IMR-90 (cell line): ENCODE data around the gene MOCS1. TPM values are rescaled to one million over a fixed set of nuclear protein-coding genes. Genes with fewer than 3 reads are reported as not detected.

Experiments used
- ATAC-seq: fragments of 200-7000 bp; cut with Tn5 transposase; 2 replicates; pipeline ENCODE4 v1.9.1; 2020; ENCODE audit warnings: low read depth, mild to moderate bottlenecking, moderate library complexity
- BruUV-seq: library from RNA; stranded (reverse); fragments of 400-500 nt; replicated peaks from 2 replicates; lab custom pipeline; 2021; lab: Mats Ljungman, UMichigan
- CTCF ChIA-PET: fragments of 300-600 bp; formaldehyde crosslinking; extraction: SDS; loops from one replicate; lab custom pipeline; 2021; ENCODE audit warnings: antibody characterized with exemption; lab: Yijun Ruan, JAX
- POLR2A ChIA-PET: fragments of 300-600 bp; sonication (Branson Sonifier 250); formaldehyde crosslinking; loops from one replicate; lab custom pipeline; 2022; ENCODE audit warnings: antibody characterized with exemption; ENCODE audit not compliant: unreplicated experiment; lab: Charles Lee
- DNase-seq: peaks from one replicate; pipeline ENCODE4 v3.0.0; 2013
- H2AFZ ChIP-seq: replicated peaks from 2 replicates; pipeline ENCODE3; 2013; ENCODE audit warnings: low read length, mild to moderate bottlenecking; ENCODE audit not compliant: poor library complexity
- H2AK5ac ChIP-seq: 2 replicates; pipeline ENCODE4 v1.6.1; 2013; ENCODE audit warnings: low read depth, low read length, inconsistent platforms
- H2AK9ac ChIP-seq: replicated peaks from 2 replicates; pipeline ENCODE3; 2013; ENCODE audit warnings: mild to moderate bottlenecking, low read depth, low read length, moderate library complexity; ENCODE audit not compliant: poor library complexity
- H2BK120ac ChIP-seq: 2 replicates; pipeline ENCODE4 v1.6.1; 2013; ENCODE audit warnings: low read depth, low read length, inconsistent platforms
- H2BK15ac ChIP-seq: 3 replicates; pipeline ENCODE4 v1.6.1; 2013; ENCODE audit warnings: low read depth, low read length, inconsistent platforms
- H2BK20ac ChIP-seq: 2 replicates; pipeline ENCODE4 v1.6.1; 2013; ENCODE audit warnings: low read depth, mild to moderate bottlenecking, inconsistent platforms, low read length, moderate library complexity
- H2BK5ac ChIP-seq: 2 replicates; pipeline ENCODE4 v1.6.1; 2013; ENCODE audit warnings: mild to moderate bottlenecking, low read depth, low read length, inconsistent platforms; ENCODE audit not compliant: poor library complexity, severe bottlenecking
- H3K14ac ChIP-seq: replicated peaks from 2 replicates; pipeline ENCODE4 v1.6.1; 2013; ENCODE audit warnings: low read depth, low read length, inconsistent platforms
- H3K18ac ChIP-seq: 2 replicates; pipeline ENCODE4 v1.6.1; 2013; ENCODE audit warnings: low read depth, low read length, control low read depth
- H3K23ac ChIP-seq: 2 replicates; pipeline ENCODE4 v1.6.1; 2013; ENCODE audit warnings: low read depth, low read length, inconsistent platforms
- H3K27ac ChIP-seq: 2 replicates; pipeline ENCODE4 v1.5.1; 2013; ENCODE audit warnings: mild to moderate bottlenecking, control low read depth, low read length; ENCODE audit not compliant: insufficient read depth
- H3K27me3 ChIP-seq: 2 replicates; pipeline ENCODE4 v1.6.1; 2013; ENCODE audit warnings: low read length; ENCODE audit not compliant: control insufficient read depth, insufficient read depth
- H3K36me3 ChIP-seq: 2 replicates; pipeline ENCODE4 v1.6.1; 2013; ENCODE audit warnings: low read length, mixed read lengths; ENCODE audit not compliant: control insufficient read depth, insufficient read depth
- H3K4ac ChIP-seq: 2 replicates; pipeline ENCODE4 v1.6.1; 2013; ENCODE audit warnings: low read depth, low read length, inconsistent platforms
- H3K4me1 ChIP-seq: 2 replicates; pipeline ENCODE4 v1.6.1; 2013; ENCODE audit warnings: low read length, mixed read lengths; ENCODE audit not compliant: control insufficient read depth, insufficient read depth
- H3K4me2 ChIP-seq: 2 replicates; pipeline ENCODE4 v1.6.1; 2013; ENCODE audit warnings: low read depth, mild to moderate bottlenecking, control low read depth, low read length, moderate library complexity
- H3K4me3 ChIP-seq: 2 replicates; pipeline ENCODE4 v1.5.1; 2013; ENCODE audit warnings: low read depth, mild to moderate bottlenecking, control low read depth, low read length, moderate library complexity; ENCODE audit not compliant: insufficient read depth
- H3K56ac ChIP-seq: 2 replicates; pipeline ENCODE4 v1.6.1; 2013; ENCODE audit warnings: low read length, inconsistent platforms; ENCODE audit not compliant: insufficient read depth; ENCODE audit errors: extremely low read depth
- H3K79me1 ChIP-seq, 2 experiments: 2 replicates each; pipeline ENCODE4 v1.6.1; 2013; ENCODE audit warnings: low read length in 2 of 2, inconsistent platforms in 1 of 2, low read depth in 1 of 2
- H3K9ac ChIP-seq: 2 replicates; pipeline ENCODE4 v1.6.1; 2013; ENCODE audit warnings: low read depth, low read length, control low read depth
- H3K9me1 ChIP-seq: 2 replicates; pipeline ENCODE4 v1.6.1; 2013; ENCODE audit warnings: low read length, inconsistent platforms; ENCODE audit not compliant: insufficient read depth
- H3K9me3 ChIP-seq: 2 replicates; pipeline ENCODE4 v1.6.1; 2013; ENCODE audit warnings: low read length; ENCODE audit not compliant: control insufficient read depth, insufficient read depth
- H4K20me1 ChIP-seq: 2 replicates; pipeline ENCODE4 v1.6.1; 2013; ENCODE audit warnings: low read length, inconsistent platforms; ENCODE audit not compliant: insufficient read depth
- H4K5ac ChIP-seq: 2 replicates; pipeline ENCODE4 v1.6.1; 2013; ENCODE audit warnings: mild to moderate bottlenecking, low read depth, low read length, control low read depth
- H4K8ac ChIP-seq, 2 experiments: 2 replicates each; pipeline ENCODE4 v1.6.1; 2013; ENCODE audit warnings: low read depth in 2 of 2, low read length in 2 of 2, control low read depth in 1 of 2, inconsistent platforms in 1 of 2
- H4K91ac ChIP-seq: 2 replicates; pipeline ENCODE4 v1.6.1; 2013; ENCODE audit warnings: low read depth, low read length, inconsistent platforms; ENCODE audit not compliant: insufficient read depth
- CEBPB ChIP-seq: IDR thresholded peaks from 2 replicates; pipeline ENCODE4 v1.6.1; 2012; ENCODE audit warnings: low read depth, low read length, improper control_type of control experiment
- CHD1 ChIP-seq: IDR thresholded peaks from 2 replicates; pipeline ENCODE4 v1.6.1; 2012; ENCODE audit warnings: low read depth, low read length, improper control_type of control experiment
- FOS ChIP-seq: fragments of 150-350 bp; IDR thresholded peaks from 2 replicates; pipeline ENCODE4 v1.6.1; 2016; ENCODE audit warnings: low read depth, low read length
- RCOR1 ChIP-seq: IDR thresholded peaks from 2 replicates; pipeline ENCODE4 v1.6.1; 2012; ENCODE audit warnings: mild to moderate bottlenecking, low read length, improper control_type of control experiment; ENCODE audit not compliant: insufficient replicate concordance
- SMC3 ChIP-seq: fragments of 150-350 bp; IDR thresholded peaks from 2 replicates; pipeline ENCODE4 v1.6.1; 2016; ENCODE audit warnings: low read depth, mild to moderate bottlenecking, antibody characterized with exemption, low read length, moderate library complexity
- WGBS, 2 experiments: methylation state at CpG; one replicate each; pipeline versions ENCODE4 v1.1.5 to v1.1.7; 2013; ENCODE audit warnings: missing lambda C conversion rate in 2 of 2; ENCODE audit not compliant: insufficient read length in 1 of 2; ENCODE audit errors: extremely low coverage in 2 of 2; 5-methylcytosine and 5-hydroxymethylcytosine counted together
- dilution Hi-C: fragments of 300-500 bp; cut with HindIII; formaldehyde crosslinking; loops from one replicate; pipeline ENCODE4 v1.14.3; 2018; ENCODE audit warnings: low sequenced_read_pairs; ENCODE audit not compliant: unreplicated experiment
- in situ Hi-C: fragments of 300-500 bp; cut with MboI; formaldehyde crosslinking; loops from 3 replicates; pipeline ENCODE4 v1.14.3; 2019; ENCODE audit warnings: low sequenced_read_pairs, inconsistent platforms, mixed read lengths
- intact Hi-C: fragments of 100-400 bp; cut with micrococcal nuclease; formaldehyde crosslinking; loops from 2 replicates; pipeline ENCODE4 v1.10.0; 2022
- polyA plus RNA-seq, 3 experiments: library from polyadenylated mRNA; depleted of rRNA; stranded (reverse); fragments of >200 nt; gene quantifications; 2 replicates each; pipeline ENCODE4 v1.2.3, GENCODE V29; 2012; ENCODE audit warnings: low replicate concordance in 1 of 3
- total RNA-seq: library from RNA; depleted of rRNA; stranded (reverse); fragments of >200 nt; gene quantifications from 2 replicates; pipeline ENCODE4 v1.2.3, GENCODE V29; 2012

Gene MOCS1
- total and polyA plus RNA-seq, 2 of the 4 experiments (the other 2 are of a cell fraction), result 5.5 to 9.5 TPM

GRCh38 chr6:39901116-39901655 lies 33.1 kb downstream of the MOCS1 start:
- no peak for TF ChIP-seq CEBPB
- TF ChIP-seq RCOR1, result no peak
- no peak for TF ChIP-seq SMC3
- no peak for TF ChIP-seq FOS
- no peak for TF ChIP-seq CHD1
- intact Hi-C loops (loop anchor here (10.0 kb wide), 1 partner anchor 404 kb away; no protein-coding TSS in a partner anchor), in situ Hi-C loops (no loop called here), dilution Hi-C loops (no loop called here)
- CTCF ChIA-PET, result no interaction called here
- no peak overlapping the region for H2AK5ac ChIP-seq
- no peaks in the 10 kb centered on the region for H4K20me1 ChIP-seq
- WGBS, 2 experiments, result 100% methylated on average over 1 of the region's 10 CpGs; no CpG with 5 or more reads in 1 of the 2 experiments
- ATAC-seq (no peak), DNase-seq (no peak)
- no peaks in the 10 kb centered on the region for H3K27me3 ChIP-seq
- no peak overlapping the region for H3K4ac ChIP-seq
- no peak overlapping the region for H3K23ac ChIP-seq
- H3K4me1 ChIP-seq, result no peaks in the 10 kb centered on the region
- BruUV-seq, result no TSS peak
- POLR2A ChIA-PET, result no interaction called here
- peaks cover 34% of the 10 kb centered on the region; the same call in 1 of the 2 replicates for H3K36me3 ChIP-seq
- no peak overlapping the region for H3K4me2 ChIP-seq
- no peak overlapping the region for H2BK15ac ChIP-seq
- H3K9ac ChIP-seq, result no peak overlapping the region
- no peaks in the 10 kb centered on the region for H3K79me1 ChIP-seq
- H3K56ac ChIP-seq, result no peak overlapping the region
- no peak overlapping the region for H4K5ac ChIP-seq
- no peak overlapping the region for H3K27ac ChIP-seq
- H3K14ac ChIP-seq, result no peak overlapping the region
- H2BK20ac ChIP-seq, result no peak overlapping the region
- no peak overlapping the region for H2AK9ac ChIP-seq
- no peak overlapping the region for H3K18ac ChIP-seq
- H2AFZ ChIP-seq, result no peak overlapping the region
- no peak overlapping the region for H2BK120ac ChIP-seq
- no peaks in the 10 kb centered on the region; the same call in 1 of the 2 replicates for H3K9me1 ChIP-seq
- no peak overlapping the region for H2BK5ac ChIP-seq
- no peak overlapping the region for H4K91ac ChIP-seq
- H3K4me3 ChIP-seq, result no peak overlapping the region
- no peaks in the 10 kb centered on the region for H3K9me3 ChIP-seq
- no peak overlapping the region for H4K8ac ChIP-seq
